ENCODE measurements around the gene ERCC3.
"Not testable (repeated sequence)": the region's sequence is repeated elsewhere in the genome, so short reads cannot be mapped to it uniquely, and the experiment has no call there.

The ERCC3 gene

DNA sequence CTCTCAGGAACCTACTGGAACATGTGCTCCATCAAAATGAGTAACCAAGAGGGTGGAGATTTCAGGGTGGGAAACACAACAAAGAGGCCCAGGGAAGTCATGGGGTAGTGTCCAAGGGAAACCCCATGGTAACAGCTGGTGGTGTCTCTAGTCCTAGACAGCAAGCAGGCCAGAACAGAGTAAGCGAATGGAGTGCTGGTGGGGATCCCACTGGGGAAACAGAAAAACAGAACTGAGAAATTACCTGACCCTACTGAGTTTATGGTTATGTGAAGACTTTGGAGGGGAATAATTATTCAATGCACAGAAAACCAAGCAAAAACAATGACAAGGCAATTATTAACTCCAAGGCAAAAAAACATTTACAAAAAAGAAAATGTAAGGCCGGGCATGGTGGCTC is 16.9 kb downstream of the ERCC3 start:
- no peak for DNase-seq

DNA sequence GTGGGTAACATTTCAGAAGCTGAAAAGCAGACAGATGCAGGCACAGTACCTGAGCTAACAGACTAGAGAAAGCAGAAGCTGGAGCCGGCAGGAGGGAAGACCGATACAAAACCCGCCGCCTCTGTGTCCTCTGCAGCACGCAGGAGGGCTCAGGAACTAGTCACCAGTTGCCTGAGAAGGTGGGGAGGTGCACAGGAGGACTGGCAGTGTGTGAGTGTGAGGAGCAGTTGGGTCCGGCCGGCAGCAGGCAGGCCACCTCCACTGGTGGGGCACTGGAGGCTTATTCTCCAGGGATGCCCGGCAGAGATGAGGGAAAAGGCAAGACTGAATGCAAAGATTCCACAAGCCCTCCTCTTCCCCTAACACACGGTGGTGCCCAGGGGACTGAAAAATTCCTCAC is 18.2 kb downstream of the ERCC3 start:
- no peak for DNase-seq

DNA sequence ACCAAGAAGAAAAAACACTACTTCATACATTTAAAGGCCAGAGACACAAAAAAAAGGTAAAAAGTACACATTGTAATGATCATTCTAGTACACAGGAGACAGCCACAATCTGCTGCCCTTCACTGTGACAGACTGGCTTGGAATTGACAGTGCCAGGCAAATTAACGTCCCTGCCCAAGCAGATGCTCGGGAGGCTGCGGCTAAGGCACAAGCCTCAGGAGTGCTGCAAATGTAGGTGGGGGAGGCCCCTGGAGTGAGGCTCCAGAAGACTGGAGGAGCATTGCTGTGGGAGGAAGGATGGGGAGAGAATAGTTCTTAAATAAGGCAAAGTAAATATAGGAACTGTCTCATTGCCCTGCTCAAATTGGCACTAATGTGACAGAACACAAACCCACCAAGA is 18.6 kb downstream of the ERCC3 start:
- DNase-seq: no peak

DNA sequence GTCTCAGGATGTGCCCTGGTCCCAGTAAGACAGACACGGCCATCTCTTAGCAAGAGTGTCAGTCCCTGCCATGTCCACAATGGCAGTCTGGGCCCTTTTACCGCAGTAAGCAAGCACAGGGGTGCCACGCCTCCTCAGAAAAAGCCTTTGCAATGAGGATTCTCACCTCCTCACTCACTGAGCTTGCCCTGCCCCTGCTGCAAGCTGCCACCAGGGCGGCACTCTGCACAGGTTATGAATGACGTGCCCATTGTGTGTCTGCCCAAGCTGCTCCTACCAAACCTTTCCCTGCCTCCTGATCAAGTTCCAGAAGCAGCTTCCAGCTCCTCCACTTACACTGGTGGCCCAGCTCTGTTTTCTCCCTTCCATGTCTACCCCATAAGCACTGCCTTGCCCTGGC is 23.3 kb downstream of the ERCC3 start:
- DNase-seq: no peak

DNA sequence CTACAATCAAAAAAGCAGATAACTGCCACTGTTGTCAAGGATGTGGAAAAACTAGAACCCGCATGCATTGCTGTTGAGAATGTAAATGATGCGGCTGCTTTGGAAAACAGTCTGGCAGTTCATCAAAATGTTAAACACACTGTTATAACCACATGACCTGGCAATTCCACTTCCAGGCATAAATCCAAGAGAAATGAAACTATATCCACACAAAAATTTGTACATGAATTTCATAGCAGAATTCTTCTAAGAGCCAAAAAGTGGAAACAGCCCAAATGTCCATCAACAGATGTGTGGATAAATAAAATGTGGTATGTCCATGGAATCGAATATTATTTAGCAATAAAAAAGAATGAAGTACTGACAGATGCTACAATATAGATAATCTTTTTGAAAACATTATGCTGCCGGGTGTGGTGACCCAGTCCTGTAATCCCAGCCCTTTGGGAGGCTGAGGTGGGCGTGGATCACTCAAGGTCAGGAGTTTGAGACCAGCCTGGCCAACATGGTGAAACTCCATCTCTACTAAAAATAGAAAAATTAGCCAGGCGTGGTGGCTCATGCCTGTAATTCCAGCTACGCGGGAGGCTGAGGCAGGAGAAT is 32.0 kb downstream of the ERCC3 start:
- no peak for DNase-seq

DNA sequence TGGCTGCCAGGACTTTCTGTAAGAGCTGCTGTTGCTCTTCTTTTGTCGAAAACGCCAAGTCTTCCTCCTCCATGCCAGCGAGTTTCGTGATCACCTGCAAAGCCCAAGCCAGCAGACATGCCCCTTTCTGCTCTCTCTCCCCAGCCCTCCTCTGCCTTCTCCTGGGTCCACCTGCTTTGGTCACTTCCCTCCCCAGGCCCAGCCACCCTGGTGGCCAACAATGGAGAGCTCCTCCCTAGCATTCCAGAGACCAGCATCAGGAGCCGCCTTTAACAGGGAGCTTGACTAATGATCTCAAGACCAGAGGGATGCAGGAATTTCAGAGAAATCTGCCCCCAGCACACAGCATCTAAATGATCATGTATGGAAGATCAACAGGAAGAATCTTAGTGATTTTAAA is 34.6 kb downstream of the ERCC3 start:
- no peak for DNase-seq

DNA sequence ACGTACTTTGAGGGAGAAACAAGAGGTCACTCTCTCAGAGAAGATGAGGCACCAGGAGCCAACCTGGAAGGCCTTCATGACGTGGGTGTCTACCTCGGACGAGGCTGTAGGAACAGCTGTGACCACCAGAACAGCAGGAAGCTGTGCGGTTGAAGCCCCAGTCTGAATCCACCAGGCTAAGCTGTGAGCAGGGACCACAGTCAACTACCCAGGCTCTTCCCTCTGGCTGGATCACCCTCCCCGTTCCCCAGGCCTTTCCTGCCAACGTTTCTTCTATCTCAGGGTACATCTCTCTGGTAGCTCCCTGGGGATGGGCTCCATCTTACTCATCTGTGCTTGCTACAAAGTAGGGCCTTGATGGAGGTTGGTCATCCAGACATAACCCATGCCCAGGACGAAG is 37.1 kb downstream of the ERCC3 start:
- no peak for DNase-seq

DNA sequence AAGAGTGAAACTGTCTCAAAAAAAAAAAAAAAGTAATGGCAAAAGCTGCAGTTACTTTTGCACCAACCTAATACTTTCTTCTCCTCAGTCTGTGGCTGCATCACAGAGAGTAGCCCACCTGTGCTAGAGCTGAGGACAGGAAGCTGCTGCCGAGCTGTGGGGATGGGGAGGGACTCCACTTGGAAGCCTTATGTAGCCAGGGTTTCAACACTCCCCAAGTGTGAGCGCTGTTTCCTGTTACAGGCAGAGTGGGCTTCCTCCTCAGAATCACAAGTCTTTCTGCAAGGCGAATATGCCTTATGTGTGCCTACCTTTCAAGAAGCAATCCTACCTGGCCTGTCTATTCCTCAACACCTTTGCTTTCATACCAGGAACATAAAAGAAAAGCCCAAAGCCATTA is 37.6 kb downstream of the ERCC3 start:
- DNase-seq: no peak

DNA sequence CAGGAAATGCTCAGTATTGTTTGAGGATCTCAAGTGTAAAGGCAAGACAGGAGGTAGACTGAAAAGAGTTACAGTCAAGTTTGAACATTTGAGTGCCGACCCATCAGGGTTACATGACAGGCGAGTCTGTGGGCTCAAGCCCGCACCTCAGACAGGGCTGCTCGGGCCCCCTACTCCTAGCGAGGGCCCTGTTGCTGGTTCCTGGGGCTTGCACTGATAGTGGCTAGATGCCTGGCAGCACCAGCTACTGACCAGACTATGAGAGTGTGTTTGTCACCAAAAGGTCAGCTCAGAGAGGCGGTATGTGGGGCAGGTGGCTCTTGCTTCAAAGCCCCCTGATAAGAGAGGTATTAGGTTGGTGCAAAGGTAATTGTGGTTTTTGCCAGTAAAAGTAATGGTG is 38.2 kb downstream of the ERCC3 start:
- DNase-seq: no peak

DNA sequence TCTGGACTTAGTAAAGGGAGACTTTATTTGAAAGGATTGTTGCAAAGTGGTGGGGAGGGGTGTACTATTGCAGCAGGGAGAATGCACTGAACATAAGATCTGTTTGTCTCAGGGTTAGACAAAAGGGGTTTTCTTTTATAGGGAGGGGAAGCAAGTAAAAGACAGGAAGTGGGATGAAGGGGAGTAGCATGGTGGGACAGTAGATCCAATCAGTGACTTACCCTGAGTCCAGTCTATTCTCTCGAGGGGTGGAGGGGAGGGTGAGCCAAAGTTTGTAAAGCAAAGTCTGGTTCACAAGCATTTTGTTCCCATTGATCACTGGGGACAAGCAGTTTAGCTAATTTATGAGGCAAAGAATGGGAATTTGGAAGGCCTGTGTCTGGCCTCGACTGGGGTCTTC is 38.8 kb downstream of the ERCC3 start:
- DNase-seq: no peak

DNA sequence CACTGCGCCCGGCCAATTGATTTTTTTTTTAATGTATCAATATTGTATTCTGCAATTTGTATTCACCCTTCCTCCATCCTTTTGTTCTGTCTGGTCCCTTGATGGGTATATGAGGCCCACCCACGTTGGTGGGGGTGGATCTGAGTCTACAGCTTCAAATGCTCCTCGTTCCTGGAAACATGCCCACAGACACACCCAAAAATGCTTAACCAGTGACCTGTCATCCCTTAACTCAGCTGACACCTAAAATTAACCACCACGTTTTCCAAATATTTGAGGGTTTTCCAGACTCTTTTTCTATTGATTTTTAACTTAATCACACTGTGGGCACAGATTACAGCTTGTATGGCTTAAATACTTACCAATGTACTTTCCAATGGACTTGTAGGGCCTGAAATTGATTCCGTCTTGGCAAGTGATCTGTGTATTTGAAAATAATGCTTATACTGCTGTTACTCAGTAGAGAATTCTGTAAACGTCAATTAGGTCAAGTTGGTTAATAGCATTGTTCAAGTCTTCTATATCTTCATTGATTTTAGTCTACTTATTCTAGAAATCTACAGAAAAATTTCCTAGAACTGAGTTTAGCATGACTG is 39.5 kb downstream of the ERCC3 start:
- DNase-seq: no peak

DNA sequence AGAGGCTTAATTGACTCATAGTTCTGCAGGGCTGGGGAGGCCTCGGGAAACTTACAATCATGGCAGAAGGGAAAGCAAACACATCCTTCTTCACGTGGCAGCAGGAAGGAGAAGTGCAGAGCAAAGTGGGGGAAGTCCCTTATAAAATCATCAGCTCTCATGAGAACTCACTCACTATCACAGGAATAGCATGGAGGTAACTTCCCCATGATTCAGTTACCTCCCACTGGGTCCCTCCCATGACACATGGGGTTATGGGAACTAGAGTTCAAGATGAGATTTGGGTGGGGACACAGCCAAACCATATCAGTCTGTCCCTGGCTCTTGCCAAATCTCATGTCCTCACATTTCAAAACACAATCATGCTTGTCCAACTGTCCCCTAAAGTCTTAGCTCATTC is 52.8 kb downstream of the ERCC3 start:
- DNase-seq: not testable (repeated sequence)

DNA sequence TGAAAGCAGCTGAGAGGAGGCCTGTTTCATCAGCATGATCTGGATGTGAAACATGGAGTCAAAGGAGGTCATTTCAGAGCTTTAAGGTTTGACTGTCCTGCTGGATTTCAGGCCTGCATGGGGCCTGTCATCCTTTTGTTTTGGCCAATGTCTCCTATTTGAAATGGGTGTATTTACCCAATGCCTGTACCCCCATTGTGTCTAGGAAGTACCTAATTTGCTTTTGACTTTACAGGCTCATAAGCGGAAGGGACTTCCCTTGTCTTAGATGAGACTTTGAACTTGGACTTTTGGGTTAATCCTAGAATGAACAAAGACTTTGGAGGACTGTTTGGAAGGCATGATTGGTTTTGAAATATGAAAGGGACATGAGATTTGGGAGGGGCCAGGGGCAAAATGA is 54.5 kb downstream of the ERCC3 start:
- no peak for DNase-seq

DNA sequence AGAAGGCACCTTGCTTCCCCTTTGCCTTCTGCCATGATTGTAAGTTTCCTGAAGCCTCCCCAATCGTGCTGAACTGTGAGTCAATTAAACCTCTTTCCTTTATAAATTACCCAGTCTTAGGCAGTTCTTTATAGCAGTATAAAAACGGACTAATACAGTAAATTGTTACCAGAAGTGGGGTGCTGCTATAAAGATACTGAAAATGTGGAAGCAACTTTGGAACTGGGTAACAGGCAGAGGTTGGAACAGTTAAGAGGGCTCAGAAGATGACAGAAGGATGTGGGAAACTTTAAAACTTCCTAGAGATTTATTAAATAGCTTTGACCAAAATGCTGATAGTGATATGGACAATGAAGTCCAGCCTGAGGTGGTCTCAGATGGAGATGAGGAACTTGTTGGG is 56.2 kb downstream of the ERCC3 start:
- not testable (repeated sequence) for DNase-seq

DNA sequence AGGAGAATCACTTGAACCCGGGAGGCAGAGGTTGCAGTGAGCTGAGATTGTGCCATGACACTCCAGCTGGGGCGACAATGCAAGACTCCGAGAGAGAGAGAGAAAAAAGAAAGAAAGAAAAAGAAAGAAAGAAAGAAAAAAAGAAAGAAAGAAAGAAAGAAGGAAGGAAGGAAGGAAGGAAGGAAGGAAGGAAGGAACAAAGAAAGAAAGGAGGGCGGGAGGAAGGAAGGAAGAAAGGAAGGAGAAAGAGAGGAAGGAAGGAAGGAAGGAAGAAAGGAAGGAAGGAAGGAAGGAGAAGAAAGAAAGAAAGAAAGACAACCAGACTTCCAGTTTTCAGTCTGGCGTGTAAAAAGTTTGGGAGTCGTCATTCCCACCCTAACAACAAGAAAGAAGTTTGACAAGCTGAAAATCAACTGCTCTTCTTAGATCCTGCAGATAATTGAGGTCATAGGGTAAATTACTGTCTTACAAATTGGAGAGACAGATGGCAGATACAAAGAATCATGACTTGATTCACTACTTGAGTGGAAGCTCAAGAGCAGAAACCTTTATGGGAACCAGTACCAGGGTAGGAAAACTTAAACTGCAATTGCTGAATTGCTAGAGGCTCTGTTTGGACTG is 58.8 kb downstream of the ERCC3 start:
- DNase-seq: peak; percentile 23

DNA sequence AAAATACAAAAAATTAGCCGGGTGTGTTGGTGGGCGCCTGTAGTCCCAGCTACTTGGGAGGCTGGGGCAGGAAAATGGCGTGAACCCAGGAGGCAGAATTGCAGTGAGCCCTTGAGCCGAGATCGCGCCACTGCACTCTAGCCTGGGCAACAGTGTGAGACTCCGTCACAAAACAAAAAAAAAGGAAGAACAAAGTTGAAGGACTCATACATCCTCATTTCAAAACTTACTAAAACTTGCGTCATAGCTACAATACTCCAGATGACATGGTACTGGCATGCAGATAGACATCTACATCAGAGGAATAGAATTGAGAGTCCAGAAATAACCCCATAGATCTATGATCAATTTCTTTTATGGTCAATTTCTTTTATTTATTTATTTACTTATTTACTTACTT is 60.2 kb downstream of the ERCC3 start:
- no peak for DNase-seq

DNA sequence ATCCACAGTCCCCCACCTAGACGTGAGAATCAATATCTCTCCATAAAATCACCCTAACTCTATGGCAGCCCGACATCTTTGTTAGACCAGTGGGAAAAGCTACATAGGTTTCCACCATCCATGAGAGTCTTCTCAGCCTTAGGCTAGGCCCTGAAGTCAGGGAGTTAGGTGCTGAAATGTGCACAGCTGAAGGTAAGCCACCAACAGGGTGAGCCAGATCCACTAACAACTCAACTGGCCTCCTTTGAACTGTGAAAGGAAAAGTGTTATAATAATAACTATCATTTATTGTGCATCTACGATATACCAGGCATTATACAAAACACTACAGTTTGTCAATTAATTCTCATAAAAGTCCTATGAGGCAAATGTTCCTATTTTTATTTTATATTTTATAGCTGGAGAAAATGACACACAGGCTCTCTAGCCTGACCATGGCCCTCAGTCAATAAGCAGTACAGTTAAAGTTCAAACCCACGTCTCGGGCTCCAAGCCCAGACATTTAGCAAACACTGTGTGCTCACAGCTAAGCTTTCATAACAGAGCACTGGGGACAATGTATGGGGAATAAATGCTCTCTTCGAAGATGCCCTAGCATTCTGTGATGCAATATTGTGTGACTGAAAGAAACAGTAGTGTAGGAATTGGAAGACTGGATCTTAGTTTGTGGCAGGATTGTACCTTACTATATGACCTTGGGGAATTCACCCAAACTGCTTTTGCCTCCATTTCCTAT is 62.6 kb downstream of the ERCC3 start:
- DNase-seq: no peak

DNA sequence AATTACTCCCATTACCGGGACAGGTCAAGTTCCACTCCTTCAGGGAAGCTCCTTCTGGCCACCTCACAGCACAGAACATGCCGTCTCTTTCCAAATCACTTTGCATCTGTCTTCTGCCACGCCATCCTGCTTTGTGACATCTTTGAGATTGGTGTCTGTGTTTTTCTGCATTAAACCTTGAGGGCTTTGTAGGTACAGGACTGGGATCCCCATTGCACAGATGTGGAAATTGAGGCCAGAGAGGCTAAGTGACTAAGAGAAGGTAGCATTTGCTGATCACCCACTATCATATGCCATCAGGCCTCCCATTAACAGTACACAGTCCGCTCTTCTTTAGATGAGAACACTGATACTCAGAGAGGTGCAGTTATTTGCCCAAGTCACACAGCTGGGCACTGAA is 64.4 kb downstream of the ERCC3 start:
- no peak for DNase-seq

DNA sequence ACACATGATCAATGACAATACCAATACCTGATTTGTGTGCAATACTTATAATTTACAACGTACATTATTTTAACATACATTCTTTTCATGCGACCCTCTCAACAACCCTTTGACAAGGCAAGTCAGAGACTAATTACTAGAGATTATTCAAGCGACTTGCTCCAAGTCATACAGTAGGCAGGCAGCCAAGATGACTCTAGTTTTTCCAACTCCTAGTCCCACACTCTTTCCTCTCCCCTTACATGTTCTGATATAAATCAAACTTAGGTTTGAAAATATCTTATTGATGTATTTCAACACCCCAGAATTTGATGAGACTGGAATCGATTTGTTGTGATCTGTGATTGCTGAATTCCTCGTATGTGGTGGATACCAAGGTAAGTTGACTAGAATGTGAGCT is 65.8 kb downstream of the ERCC3 start:
- no peak for DNase-seq

DNA sequence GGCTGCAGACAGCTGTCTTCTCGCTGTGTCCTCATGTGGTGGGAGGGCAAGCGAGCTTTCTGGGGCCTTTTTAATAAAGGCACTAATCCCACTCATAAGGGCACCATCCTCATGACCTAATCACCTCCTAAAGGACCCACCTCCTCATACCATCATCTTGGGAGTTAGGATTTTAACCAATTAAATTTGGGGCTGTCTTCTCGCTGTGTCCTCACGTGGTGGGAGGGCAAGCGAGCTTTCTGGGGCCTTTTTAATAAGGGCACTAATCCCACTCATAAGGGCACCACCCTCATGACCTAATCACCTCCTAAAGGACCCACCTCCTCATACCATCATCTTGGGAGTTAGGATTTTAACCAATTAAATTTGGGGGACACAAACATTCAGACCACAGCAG is 66.7 kb downstream of the ERCC3 start:
- DNase-seq: not testable (repeated sequence)

DNA sequence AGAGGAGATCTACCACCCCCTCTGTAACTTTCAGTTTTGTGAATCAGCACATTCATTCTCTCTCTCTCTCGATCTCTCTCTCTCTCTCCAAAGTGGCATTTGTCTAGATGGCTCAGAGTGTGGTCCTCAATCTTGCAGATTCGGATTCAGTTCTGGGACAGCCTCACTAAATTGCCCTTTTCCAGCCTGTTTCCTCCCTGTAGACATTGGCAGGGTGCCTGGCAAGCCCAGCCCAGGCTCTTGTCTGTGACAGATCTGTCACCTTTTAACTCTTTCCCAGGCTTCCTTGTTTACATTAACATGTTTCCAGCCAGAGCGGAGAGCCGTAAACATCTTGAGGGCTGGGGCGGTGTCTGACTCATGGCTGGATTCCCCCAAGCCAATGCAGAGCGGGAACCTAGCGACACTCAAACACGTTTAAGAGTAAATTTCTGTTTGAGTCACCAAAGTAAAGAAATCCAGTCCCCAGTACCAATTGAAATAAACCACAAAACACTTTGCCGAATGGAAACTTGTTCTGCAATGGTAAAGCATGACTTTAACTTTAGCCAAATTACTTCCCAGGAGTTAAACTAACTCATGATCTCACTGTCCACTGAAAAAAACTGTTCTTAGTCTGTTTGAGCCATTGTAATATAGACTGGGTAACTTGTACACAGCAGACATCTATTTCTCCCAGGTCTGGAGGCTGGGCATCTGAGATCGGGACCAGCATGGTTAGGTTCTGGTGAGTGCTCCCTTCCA is 67.3 kb downstream of the ERCC3 start:
- no peak for DNase-seq

DNA sequence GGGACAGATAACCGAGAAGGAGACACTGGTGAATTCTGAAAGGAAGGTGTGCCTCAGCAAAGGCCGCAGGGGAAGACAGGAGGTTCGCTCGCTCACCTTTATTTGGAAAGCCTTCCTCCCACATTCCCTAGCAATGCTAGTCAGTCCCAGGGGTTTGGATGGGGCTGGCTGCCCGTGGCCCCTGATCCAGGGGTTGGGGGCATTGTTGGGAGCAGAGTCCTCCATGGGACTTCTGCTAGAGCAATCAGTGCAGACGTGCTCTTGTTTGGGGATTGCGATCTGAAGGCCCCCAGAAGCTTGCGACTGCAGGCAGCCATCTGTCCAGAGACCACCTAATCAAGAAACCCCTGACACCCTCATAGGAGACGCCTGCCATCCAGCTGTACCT is 67.8 kb downstream of the ERCC3 start:
- no peak for DNase-seq

DNA sequence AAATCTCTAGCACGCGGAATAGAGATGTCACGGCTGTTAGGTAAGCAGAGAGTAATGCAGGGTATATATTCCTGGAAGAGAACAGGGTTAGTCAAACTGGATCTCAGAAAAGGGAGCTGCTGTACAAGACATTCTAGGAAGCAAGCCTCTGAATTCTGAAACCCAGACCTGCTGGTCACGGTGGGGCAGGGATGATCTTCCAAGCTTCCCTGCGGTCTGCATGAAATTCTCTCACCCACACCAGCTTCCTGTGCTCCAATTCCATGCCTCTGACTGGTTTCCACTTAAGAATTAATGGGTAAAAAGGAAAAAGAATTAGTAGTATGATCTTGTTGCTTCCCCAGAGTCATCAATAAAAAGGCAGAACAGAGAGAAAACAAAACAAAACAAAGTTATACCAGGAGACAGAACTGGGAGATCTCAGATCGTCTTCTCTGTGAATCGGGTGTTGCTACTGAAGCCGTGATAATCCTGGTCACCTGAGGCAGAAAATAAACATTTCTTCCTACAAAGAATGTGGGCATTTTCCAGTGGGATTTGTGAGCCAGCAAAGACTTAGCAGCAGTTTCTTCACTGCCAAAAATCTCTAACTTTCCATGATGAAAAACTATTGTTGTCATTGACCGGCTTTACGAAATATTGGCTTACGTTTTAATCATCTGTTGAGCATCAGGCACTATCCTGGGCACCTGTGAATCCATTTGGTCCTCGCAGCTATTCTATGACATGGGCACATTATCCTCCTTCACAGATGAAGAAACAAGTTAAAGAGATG is 68.6 kb downstream of the ERCC3 start:
- DNase-seq: no peak
